Hepatocyte (in vitro differentiated cells): ENCODE data around the gene CGREF1.

ENCODE experiments used
- CTCF ChIP-seq: fragments of 200-600 bp; sonication (generic); IDR thresholded peaks from 2 replicates; pipeline ENCODE4 v1.5.1; 2016; ENCODE audit warnings: antibody characterized with exemption, mild to moderate bottlenecking; ENCODE audit not compliant: poor library complexity
- EZH2 ChIP-seq: fragments of 200-600 bp; sonication (generic); IDR thresholded peaks from 2 replicates; pipeline ENCODE4 v1.6.1; 2016; ENCODE audit warnings: antibody characterized with exemption, mild to moderate bottlenecking, borderline replicate concordance
- EZH2phosphoT487 ChIP-seq: fragments of 200-600 bp; sonication (generic); IDR thresholded peaks from one replicate; pipeline ENCODE4 v1.6.1; 2018; ENCODE audit warnings: antibody characterized with exemption, mild to moderate bottlenecking, low read depth, moderate library complexity; ENCODE audit not compliant: unreplicated experiment, severe bottlenecking

- TF ChIP-seq EZH2phosphoT487, result no peak
- no peak for TF ChIP-seq CTCF
- no peak for TF ChIP-seq EZH2
These were observed 31.8 kb upstream of the CGREF1 start for GRCh38 chr2:27150639-27151230.
